Stimulated activated CD4-positive, alpha-beta T cell treated with anti-CD3 and anti-CD28 coated beads, Interleukin-2, amount 100 ng/mL, for 48 hours (primary cell): Measurements from ENCODE around the gene TBL2.
"Not testable (repeated sequence)": the region's sequence is repeated elsewhere in the genome, so short reads cannot be mapped to it uniquely, and the experiment has no call there.

ENCODE experiments used
- DNase-seq, 2 donors: peaks; one replicate each; pipeline ENCODE4 v3.0.0-alpha.2; 2020

The TBL2 gene

GRCh38 chr7:73578342-73579128, at the start of gene TBL2:
Gene TBL2 (minus strand): TSS chr7:73578579. CDS start chr7:73578549, 30 bp downstream.
- peak; percentile 99 for DNase-seq

DNA sequence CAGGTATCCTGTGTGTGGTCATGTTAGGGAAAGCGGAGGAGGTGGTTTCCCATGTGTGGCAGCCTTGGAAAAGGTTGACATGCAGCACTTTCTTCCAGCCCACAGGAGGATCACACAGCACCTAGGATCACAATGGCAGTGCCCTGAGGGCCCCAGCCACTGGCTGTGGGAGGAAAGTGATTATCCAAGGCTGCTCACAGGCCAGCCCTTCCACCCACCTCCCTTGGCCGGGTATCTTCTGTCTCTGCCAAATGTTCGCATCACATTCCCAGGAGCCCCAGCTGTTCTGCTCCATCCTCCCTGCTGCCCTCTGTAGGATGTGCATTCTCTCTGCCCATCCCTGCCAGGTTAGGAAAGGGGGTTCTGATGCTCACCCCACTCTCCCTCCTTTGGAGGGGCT, 48.4 kb upstream of the TBL2 start:
- DNase-seq: no peak

DNA sequence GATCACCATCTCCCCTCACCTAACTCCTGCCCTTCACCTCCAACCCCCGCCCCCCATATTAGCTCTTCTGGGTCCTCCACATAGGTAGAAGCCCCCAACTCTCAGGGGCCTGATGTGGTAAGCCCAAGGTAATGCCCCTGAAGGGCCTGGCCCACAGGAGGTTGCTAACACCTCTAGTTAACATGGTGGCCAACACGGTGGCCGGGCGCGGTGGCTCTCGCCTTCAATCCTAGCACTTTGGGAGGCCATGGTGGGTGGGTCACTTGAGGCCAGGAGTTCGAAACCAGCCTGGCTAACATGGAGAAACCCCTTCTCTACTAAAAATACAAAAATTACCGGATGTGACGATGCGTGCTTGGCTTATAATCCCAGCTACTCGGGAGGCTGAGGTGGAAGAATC, 46.9 kb upstream of the TBL2 start:
- no peak for DNase-seq

DNA sequence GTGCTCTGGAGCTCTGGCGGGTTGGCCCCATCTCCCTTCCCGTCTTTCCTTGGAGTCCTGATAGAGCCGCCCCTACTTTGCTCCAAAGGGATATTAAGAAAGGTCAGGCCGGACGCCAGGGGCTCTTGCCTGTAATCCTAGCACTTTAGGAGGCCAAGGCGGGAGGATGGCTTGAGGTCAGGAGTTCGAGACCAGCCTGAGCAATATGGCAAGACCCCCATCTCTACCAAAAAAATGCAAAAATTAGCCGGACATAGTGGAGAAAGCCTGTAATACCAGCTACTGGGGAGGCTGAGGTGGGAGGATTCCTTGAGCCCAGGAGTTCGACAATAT, 46.3 kb upstream of the TBL2 start:
- no peak for DNase-seq

DNA sequence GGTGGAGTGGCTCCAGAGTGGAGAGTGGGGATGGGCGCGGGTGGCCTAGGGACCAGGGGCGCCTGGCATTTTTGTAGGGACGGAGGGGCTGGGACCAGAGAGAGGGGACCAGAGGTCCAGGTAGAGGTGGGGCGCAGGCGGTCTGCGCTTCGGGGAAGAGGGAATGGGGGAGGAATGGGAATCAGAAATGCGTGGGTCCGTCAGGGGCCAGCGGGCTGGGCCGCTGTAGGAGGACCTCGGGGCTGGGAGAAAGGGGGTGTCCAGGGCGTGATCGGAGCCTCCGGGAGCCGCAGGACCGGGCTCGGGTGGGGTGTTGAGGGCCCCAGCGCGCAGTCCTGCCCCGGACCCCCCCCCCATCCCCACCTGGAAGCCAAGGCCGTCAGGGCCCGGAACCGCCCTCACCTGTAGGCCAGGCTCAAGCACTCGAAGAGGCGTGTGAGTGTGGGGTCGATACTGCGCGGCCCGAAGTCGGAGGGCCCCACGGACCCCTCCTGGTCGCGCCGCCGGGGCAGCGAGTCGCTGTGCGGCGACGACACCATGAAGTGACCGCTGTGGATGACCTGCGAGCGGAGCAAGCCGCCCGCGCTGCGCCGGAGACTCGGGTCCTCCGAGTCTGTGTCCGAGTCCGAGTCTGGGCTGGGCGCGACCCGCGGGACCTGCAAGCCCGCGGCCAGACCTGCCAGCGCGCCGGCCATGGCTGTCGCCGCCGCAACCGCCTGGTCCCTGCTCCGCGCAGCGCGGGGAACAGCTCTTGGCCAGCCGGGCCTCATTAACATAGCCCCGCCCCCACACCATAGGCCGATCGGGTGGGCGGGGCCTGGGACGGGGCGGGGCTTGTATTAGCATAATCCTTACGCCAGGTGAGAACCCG, 45.7 kb upstream of the TBL2 start, which contains the start of gene MLXIPL:
Gene MLXIPL (minus strand): TSS at position 725 of the 871 bp plus-strand sequence. CDS start 30 bp downstream, at position 695.
- DNase-seq: peak; percentile 62 to 67

- no peak for DNase-seq
These were observed 44.8 kb upstream of the TBL2 start for GRCh38 chr7:73622909-73623797.

DNA sequence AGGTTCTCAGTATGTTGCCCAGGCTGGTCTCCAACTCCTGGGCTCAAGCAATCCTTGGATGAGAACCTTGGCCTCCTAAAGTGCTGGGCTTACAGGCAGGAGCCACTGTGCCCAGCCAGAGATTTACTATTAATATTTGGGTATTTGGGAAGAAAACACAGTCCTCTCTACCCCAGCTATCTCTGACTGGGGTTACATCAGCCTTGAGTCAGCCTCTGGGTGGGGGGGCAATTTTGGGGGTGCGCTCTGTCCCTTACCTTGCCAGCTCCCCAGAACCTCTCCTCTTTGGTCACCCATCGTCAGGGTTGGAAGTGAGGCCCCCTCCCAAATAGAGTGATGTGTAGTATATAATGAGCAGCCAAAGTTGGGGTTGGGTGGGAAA, 44.1 kb upstream of the TBL2 start:
- no peak for DNase-seq

DNA sequence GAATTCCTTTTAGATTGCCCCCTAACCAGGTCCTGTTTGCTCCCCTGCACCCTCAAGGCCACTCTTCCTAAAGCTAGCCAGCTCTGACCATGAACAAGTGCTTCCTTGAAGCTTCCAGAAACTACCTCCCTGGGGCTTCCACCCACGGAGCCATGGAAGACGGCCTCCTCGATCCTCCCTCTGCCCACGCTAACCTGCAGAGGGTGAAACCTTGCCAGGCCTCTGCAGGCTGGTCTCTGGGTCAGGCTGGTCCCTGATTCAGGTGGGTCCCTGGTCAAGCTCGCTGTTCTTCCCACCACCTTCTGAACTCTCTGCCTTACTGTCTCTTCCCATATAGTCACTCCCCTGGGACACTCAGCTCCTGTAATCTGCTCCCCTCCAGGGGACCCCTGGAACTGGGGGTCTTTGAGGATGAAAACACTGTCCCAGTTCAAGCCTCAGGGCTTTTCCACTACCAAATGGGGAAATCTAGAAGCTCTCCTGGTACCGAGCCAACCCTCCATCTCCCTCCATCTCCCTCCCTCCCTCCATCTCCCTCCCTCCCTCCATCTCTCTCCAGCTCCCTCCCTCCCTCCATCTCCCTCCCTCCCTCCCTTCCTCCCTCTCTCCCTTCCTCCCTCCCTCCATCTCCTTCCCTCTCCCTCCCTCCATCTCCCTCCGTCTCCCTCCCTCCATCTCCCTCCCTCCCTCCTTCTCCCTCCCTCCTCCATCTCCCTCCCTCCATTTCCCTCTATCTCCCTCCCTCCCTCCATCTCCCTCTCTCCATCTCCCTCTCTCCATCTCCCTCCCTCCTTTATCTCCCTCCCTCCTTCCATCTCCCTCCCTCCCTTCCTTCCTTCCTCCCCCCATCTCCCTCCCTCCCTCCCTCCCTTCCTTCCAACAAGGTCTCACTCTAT, 43.0 kb upstream of the TBL2 start:
- no peak for DNase-seq

DNA sequence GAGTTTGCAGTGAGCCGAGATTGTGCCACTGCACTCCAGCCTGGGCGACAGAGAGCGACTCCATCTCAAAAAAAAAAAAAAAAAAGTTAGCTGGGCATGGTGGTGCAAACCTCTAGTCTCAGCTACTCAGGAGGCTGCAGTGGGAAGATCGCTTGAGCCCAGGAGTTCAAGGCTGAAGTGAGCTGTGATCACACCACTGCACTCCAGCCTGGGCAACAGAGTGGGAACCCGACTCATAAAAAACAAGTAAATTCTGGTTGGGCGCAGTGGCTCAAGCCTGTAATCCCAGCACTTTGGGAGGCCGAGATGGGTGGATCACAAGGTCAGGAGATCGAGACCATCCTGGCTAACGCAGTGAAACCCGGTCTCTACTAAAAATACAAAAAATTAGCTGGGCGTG, 41.0 kb upstream of the TBL2 start:
- DNase-seq: not testable (repeated sequence)

DNA sequence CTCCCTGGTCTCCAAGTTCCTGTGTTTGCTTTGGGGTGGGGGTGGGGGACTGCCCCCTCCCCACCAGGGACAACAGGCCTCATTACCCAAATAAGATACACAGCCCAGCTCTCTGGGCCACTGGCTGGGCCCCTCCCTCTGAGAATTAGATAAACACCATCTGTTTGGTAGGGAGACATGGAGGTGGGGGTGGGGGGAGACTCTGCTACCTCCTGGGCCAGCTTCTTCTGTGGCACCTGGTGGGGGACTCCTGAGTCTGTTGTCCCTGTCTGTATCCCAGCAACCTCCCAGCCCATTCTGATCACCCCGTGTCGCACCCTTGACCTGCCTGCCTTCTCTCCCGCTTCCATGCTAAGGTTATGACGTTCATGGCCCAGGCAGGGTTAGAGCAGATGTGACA, 40.2 kb upstream of the TBL2 start:
- DNase-seq: no peak

DNA sequence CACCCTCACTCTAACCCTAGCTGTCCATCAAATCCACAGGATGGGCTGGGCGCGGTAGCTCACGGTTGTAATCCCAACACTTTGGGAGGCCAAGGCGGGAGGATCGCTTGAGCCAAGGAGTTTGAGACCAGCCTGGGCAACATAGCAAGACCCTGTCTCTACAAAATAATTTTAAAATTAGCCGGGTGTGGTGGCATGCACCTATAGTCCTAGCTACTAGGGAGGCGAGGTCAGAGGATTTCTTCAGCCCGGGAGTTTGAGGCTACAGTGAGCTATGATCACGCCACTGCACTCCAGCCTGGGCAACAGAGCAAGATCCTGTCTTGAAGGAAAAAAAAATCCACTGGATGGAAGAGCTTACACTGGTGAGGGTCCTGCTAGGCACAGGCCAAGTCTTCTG, 39.1 kb upstream of the TBL2 start:
- DNase-seq: not testable (repeated sequence)

- DNase-seq: no peak
These were observed 37.5 kb upstream of the TBL2 start for GRCh38 chr7:73615886-73616285.

- not testable (repeated sequence) for DNase-seq
These were observed 36.6 kb upstream of the TBL2 start for GRCh38 chr7:73614937-73615336.

DNA sequence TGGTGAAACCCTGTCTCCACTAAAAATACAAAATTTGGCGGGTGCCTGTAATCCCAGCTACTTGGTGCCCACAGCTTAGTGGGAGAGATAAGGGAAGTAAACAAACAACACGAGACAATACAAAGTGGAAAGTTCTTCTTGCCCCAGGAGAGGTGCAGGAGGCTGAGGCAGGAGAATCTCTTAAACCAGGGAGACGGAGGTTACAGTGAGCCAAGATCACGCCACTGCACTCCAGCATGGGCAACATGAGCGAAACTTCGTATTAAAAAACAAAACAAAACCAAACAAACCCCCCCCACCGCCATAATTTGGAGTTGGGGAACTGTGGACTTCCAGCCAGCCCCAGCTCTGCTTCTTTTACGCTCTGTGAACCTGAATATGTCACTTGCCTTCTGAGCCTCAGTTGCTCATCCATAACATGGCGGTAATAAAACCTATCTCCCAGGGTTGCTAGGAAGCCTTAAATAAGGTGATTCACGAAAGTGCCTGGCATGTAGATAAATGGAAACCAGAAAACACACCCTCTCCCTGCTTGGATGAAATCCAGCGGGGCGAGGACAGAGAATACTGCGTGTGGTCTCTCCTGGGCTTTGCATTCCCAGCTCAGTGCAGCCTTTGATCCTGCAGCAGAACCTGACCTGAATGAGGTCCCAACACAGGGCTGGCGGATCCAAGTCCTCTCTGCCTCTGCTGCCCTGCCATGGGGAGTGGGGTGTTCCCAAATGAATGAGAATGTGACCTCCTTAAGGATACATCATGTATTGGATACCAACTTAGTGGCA, 35.8 kb upstream of the TBL2 start:
- no peak for DNase-seq

DNA sequence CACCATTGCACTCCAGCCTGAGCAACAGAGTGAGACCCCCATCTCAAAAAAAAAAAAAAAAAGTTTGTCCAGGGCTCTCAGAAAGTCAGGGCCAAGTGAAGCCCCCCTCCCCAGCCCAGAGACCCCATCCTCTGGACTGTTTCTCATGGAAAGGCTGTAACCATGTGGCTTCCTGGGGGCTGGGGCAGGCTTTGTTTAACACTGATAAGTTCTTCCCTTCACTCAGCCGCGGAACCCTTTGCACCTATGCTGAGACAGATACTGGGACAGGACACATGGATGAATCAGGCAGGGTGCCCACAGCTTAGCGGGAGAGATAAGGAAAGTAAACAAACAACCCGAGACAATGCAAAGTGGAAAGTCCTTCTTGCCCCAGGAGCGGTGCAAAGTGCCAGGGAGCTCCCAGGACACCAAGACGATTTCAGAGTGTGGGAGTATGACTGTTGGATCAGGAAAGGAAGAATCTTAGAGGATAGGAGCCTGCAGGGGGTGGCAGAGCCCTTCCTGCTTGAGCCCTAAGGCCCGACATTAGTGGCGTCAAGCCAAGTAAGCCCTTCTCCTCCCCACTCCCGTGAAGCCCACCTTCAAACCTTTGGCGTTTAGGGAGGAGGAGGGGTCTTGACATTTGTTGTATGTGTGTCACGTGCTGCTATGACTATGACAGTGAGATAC, 34.4 kb upstream of the TBL2 start:
- DNase-seq: no peak

- DNase-seq: no peak
These were observed 32.7 kb upstream of the TBL2 start for GRCh38 chr7:73611017-73611555.

DNA sequence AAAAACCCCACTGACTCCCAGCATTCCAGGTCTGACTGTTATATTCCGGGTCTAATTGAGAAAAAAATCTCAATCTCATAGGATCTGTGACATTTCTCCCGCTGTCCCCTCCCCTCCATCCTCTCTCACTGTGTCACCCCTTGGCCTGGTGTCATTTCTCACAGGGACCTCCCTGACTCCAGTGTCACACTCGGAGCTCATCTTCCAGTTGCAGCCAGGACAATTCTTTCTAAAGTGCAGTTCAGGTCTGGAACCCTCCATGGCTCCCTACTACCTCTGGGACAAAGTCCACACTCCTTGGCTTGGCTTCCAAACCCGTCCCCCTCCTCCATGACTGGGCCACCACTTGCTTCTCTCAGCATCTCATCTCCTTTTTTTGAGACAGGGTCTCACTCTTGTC, 31.7 kb upstream of the TBL2 start:
- no peak for DNase-seq

DNA sequence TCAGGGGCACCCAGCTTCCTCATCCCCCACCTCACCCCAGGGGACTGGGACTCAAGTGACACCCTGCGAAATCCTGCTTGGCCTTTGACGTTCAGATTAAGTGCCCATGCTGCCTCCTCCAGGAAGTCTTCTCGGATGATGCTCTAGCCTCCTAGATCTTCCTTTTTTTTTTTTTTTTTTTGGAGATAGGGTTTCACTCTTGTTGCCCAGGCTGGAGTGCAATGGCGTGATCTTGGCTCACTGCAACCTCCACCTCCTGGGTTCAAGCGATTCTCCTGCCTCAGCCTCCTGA, 29.3 kb upstream of the TBL2 start:
- not testable (repeated sequence) for DNase-seq

- DNase-seq: peak; percentile 64 to 70
These were observed 28.7 kb upstream of the TBL2 start for GRCh38 chr7:73606801-73607691.
